OCI-LY7 (cell line): Measurements from ENCODE around the gene OR2A5. TPM values are rescaled to one million over a fixed set of nuclear protein-coding genes. Genes with fewer than 3 reads are reported as not detected.

Source experiments
- BruUV-seq: library from RNA; stranded (reverse); fragments of 400-500 nt; replicated peaks from 2 replicates; lab custom pipeline; 2021; lab: Mats Ljungman, UMichigan
- CTCF ChIA-PET: fragments of 300-600 bp; sonication (Branson Sonifier 250); formaldehyde crosslinking; loops from one replicate; lab custom pipeline; 2022; ENCODE audit warnings: antibody characterized with exemption; ENCODE audit not compliant: unreplicated experiment; lab: Charles Lee
- POLR2A ChIA-PET: fragments of 300-600 bp; sonication (Branson Sonifier 250); formaldehyde crosslinking; loops from one replicate; lab custom pipeline; 2022; ENCODE audit warnings: antibody characterized with exemption; lab: Charles Lee
- DNase-seq: peaks from one replicate; pipeline ENCODE4 v3.0.0-alpha.2; 2015; ENCODE audit warnings: low spot score
- H2AFZ ChIP-seq: fragments of 200-600 bp; sonication (generic), shearing (Covaris generic); 2 replicates; pipeline ENCODE4 v1.6.1; 2014; ENCODE audit warnings: mild to moderate bottlenecking, antibody characterized with exemption, low read length, moderate library complexity
- H3K27ac ChIP-seq: fragments of 200-600 bp; sonication (generic); 2 replicates; pipeline ENCODE4 v1.5.1; 2014; ENCODE audit warnings: mixed run types, low read depth, mild to moderate bottlenecking, moderate library complexity, low read length, inconsistent platforms; ENCODE audit not compliant: poor library complexity, severe bottlenecking
- H3K36me3 ChIP-seq: fragments of 200-600 bp; sonication (generic); 2 replicates; pipeline ENCODE4 v1.6.1; 2014; ENCODE audit warnings: mild to moderate bottlenecking, antibody characterized with exemption, low read length, moderate library complexity, mixed read lengths; ENCODE audit not compliant: insufficient read depth
- H3K4me1 ChIP-seq: fragments of 200-600 bp; sonication (generic); 2 replicates; pipeline ENCODE4 v1.5.1; 2014; ENCODE audit warnings: mild to moderate bottlenecking, low read length; ENCODE audit not compliant: insufficient read depth, poor library complexity, severe bottlenecking
- H3K4me2 ChIP-seq: fragments of 200-600 bp; sonication (generic); 2 replicates; pipeline ENCODE4 v1.6.1; 2014; ENCODE audit warnings: mild to moderate bottlenecking, low read length
- H3K4me3 ChIP-seq: fragments of 200-600 bp; sonication (generic); 2 replicates; pipeline ENCODE4 v1.5.1; 2014; ENCODE audit warnings: mild to moderate bottlenecking, low read depth, low read length; ENCODE audit not compliant: poor library complexity, severe bottlenecking
- H3K79me2 ChIP-seq: fragments of 200-600 bp; sonication (generic); 2 replicates; pipeline ENCODE4 v1.6.1; 2016; ENCODE audit warnings: low read depth, mild to moderate bottlenecking, low read length, moderate library complexity, mixed read lengths; ENCODE audit not compliant: insufficient read depth
- H3K9me2 ChIP-seq: fragments of 200-600 bp; sonication (generic); 2 replicates; pipeline ENCODE4 v1.6.1; 2016; ENCODE audit warnings: mild to moderate bottlenecking, low read length, mixed read lengths; ENCODE audit not compliant: insufficient read depth
- H3K9me3 ChIP-seq: fragments of 200-600 bp; sonication (generic); 2 replicates; pipeline ENCODE4 v1.6.1; 2014; ENCODE audit warnings: mild to moderate bottlenecking, mixed run types, low read length, mixed read lengths
- H4K20me1 ChIP-seq: fragments of 200-600 bp; sonication (generic); 2 replicates; pipeline ENCODE4 v1.6.1; 2014; ENCODE audit warnings: mild to moderate bottlenecking, antibody characterized with exemption, low read length, moderate library complexity, mixed read lengths; ENCODE audit not compliant: insufficient read depth
- EZH2phosphoT487 ChIP-seq: fragments of 200-600 bp; sonication (generic); IDR thresholded peaks from 2 replicates; pipeline ENCODE4 v1.6.1; 2018; ENCODE audit warnings: low read depth, borderline replicate concordance, mild to moderate bottlenecking, mixed run types, antibody characterized with exemption, low read length, moderate library complexity, mixed read lengths
- intact Hi-C: fragments of 100-400 bp; cut with micrococcal nuclease; formaldehyde crosslinking; loops from one replicate; pipeline ENCODE4 v1.10.0; 2022; ENCODE audit not compliant: unreplicated experiment
- total RNA-seq, 2 experiments: library from RNA; depleted of rRNA in 1 of 2; stranded (reverse); fragments of >200 nt in 1 of 2; shearing (Covaris generic) in 1 of 2; gene quantifications; 2 replicates each; pipeline ENCODE4 v1.2.3, GENCODE V29; 2014 to 2022
- TF ChIP-seq, protein P1 (sequence below): fragments of 200-600 bp; sonication (generic); conservative IDR thresholded peaks from 2 replicates; pipeline ENCODE4 v1.5.1; 2014; ENCODE audit warnings: mild to moderate bottlenecking, antibody characterized with exemption, low read length, moderate library complexity, mixed read lengths

Gene OR2A5
- total RNA-seq, 2 experiments from 2014 or later, result not detected

DNA sequence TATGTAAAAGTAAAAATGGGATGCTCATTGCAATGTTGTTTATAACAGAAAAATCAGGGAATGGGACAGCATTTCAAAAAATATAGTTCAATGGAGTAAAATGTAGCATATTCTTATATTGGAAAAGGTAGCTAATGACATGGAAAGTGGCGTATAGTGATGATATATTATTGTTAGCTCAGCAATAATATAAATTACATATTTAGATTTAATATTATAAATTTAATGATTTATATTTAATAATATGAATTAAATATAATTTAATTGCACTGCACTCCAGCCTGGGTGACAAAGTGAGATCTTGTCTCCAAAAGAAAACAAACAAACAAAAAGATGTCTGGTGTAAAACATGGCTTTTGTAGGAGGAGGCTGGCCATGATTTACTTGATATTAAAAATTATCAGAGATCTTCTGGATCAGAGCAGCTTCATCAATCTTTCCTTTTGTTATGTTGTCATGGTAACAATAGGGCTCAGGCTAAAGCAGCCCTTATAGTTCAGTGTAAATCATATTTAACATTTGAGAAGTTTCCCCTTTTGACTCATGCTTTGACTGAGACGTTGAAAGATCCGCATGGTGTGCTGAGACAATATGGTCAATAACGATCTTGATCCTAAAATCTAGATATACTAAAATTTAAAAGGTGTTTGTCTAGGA is 25.4 kb upstream of the OR2A5 start:
- H3K27ac ChIP-seq, result no peak overlapping the region
- no peak overlapping the region for H3K4me2 ChIP-seq
- no TSS peak for BruUV-seq
- H3K79me2 ChIP-seq, result no peaks in the 10 kb centered on the region
- POLR2A ChIA-PET, result interaction anchor here (0.5 kb wide), 1 partner anchor 549 kb away, joined by 3 read pairs; no protein-coding TSS in a partner anchor
- H3K36me3 ChIP-seq, result no peaks in the 10 kb centered on the region
- no peak overlapping the region for H3K4me3 ChIP-seq
- H3K4me1 ChIP-seq, result no peaks in the 10 kb centered on the region
- no peaks in the 10 kb centered on the region for H3K9me3 ChIP-seq
- TF ChIP-seq, protein P1, sequence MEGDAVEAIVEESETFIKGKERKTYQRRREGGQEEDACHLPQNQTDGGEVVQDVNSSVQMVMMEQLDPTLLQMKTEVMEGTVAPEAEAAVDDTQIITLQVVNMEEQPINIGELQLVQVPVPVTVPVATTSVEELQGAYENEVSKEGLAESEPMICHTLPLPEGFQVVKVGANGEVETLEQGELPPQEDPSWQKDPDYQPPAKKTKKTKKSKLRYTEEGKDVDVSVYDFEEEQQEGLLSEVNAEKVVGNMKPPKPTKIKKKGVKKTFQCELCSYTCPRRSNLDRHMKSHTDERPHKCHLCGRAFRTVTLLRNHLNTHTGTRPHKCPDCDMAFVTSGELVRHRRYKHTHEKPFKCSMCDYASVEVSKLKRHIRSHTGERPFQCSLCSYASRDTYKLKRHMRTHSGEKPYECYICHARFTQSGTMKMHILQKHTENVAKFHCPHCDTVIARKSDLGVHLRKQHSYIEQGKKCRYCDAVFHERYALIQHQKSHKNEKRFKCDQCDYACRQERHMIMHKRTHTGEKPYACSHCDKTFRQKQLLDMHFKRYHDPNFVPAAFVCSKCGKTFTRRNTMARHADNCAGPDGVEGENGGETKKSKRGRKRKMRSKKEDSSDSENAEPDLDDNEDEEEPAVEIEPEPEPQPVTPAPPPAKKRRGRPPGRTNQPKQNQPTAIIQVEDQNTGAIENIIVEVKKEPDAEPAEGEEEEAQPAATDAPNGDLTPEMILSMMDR, result no peak
- no peak for TF ChIP-seq EZH2phosphoT487
- H3K9me2 ChIP-seq, result no peaks in the 10 kb centered on the region
- CTCF ChIA-PET, result no interaction called here
- H2AFZ ChIP-seq, result no peak overlapping the region
- no peak for DNase-seq
- H4K20me1 ChIP-seq, result no peaks in the 10 kb centered on the region
- intact Hi-C loops, result no loop called here

DNA sequence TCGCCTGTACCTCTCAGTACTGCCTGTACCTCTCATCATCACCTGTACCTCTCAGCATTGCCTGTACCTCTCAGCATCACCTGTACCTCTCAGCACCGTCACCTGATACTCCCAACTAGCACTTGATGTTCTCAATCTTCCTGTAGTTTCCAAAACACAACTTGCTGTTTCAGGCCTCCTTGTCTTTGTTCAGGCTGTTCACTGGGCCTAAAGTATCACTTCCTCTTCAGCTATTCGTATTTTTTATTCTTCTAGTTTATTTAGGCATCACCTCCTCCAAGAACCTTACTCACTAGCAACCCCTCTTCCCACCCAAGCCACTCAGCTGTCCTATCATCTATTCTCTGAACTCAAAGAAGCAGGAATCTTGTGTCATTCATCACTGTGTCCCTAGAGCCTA is 24.5 kb upstream of the OR2A5 start:
- H3K36me3 ChIP-seq, result no peaks in the 10 kb centered on the region
- H3K4me1 ChIP-seq, result no peaks in the 10 kb centered on the region
- H2AFZ ChIP-seq, result no peak overlapping the region
- intact Hi-C loops, result no loop called here
- no peak for DNase-seq
- no peaks in the 10 kb centered on the region for H3K9me2 ChIP-seq
- no peaks in the 10 kb centered on the region for H3K9me3 ChIP-seq
- ChIA-PET POLR2A (interaction anchor here (0.8 to 1.8 kb wide), 2 partner anchors 12 to 21 kb away, joined by 3 to 5 read pairs; no protein-coding TSS in a partner anchor), CTCF (no interaction called here)
- H3K4me2 ChIP-seq, result no peak overlapping the region
- H3K79me2 ChIP-seq, result no peaks in the 10 kb centered on the region
- H3K27ac ChIP-seq, result no peak overlapping the region
- BruUV-seq, result no TSS peak
- no peak overlapping the region for H3K4me3 ChIP-seq
- no peaks in the 10 kb centered on the region for H4K20me1 ChIP-seq
- TF ChIP-seq, protein P1, result no peak

DNA sequence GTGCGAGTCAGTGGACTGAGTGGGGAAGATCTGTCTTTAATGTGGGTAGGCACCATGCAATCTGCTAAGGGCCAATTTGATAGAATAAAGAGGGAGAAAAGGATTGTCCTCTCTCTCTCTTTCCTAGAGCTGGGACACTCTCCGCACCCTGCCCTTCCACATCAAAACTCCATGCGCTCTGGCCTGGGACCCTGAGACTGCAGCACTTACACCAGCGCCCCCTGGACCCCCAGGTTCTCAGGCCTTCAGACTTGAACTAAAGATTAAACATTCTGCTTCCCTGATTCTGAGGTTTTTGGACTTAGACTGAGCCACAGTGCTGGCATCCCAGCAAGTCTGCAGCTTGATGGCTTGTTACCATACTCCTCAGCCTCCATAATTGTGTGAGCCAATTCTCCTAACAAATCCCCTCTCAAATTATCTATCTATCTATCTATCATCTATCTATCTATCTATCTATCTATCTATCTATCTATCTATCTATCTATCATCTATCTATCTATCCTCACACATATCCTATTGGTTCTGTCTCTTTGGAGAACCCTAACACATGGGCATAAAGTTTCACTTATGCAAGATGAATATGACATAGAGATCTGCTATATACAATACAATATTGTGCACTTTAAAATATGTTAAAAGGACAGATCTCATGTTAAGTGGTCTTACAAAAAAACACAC is 22.4 kb upstream of the OR2A5 start:
- no peak for DNase-seq
- ChIA-PET POLR2A (interaction anchor here (1.8 kb wide), 1 partner anchor 23 kb away, joined by 5 read pairs; no protein-coding TSS in a partner anchor), CTCF (no interaction called here)
- Histone ChIP-seq H3K4me3 (no peak overlapping the region), H3K4me2 (no peak overlapping the region), H3K9me2 (no peaks in the 10 kb centered on the region), H3K79me2 (no peaks in the 10 kb centered on the region), H3K9me3 (no peaks in the 10 kb centered on the region), H4K20me1 (no peaks in the 10 kb centered on the region), H3K36me3 (no peaks in the 10 kb centered on the region), H3K4me1 (no peaks in the 10 kb centered on the region), H3K27ac (no peak overlapping the region), H2AFZ (no peak overlapping the region)
- BruUV-seq, result no TSS peak
- intact Hi-C loops, result no loop called here
- TF ChIP-seq, protein P1, result no peak
- no peak for TF ChIP-seq EZH2phosphoT487
